HepG2 (cell line): ENCODE measurements around the gene GHRL. TPM values are rescaled to one million over a fixed set of nuclear protein-coding genes. Genes with fewer than 3 reads are reported as not detected.

Source experiments
- ATAC-seq: fragments of 200-7000 bp; cut with Tn5 transposase; 3 replicates; pipeline ENCODE4 v1.9.1; 2020; ENCODE audit warnings: mild to moderate bottlenecking, moderate library complexity
- BruUV-seq: library from RNA; stranded (reverse); fragments of 400-500 nt; replicated peaks from 2 replicates; lab custom pipeline; 2021; lab: Mats Ljungman, UMichigan
- CTCF ChIA-PET: fragments of 300-600 bp; formaldehyde crosslinking; extraction: SDS; loops from one replicate; lab custom pipeline; 2021; ENCODE audit warnings: low total read pairs, inconsistent platforms, low intra/inter-chr PET ratio; lab: Yijun Ruan, JAX
- POLR2A ChIA-PET: fragments of 350-600 bp; sonication (Branson Sonifier 250); formaldehyde crosslinking; loops from one replicate; lab custom pipeline; 2020; ENCODE audit warnings: antibody characterized with exemption, inconsistent platforms; lab: Yijun Ruan, JAX
- DNase-seq: peaks from one replicate; pipeline ENCODE4 v3.0.0-alpha.2; 2015; ENCODE audit warnings: low spot score
- FAIRE-seq: peaks from 3 replicates; lab custom pipeline; 2011; peaks lifted over from hg19 to GRCh38; lab: Jason Lieb, UNC
- H2AFZ ChIP-seq: one replicate; pipeline ENCODE4 v1.6.1; 2011; ENCODE audit warnings: low read length, inconsistent platforms
- H3K27ac ChIP-seq: fragments of 300-600 bp; 3 replicates; pipeline ENCODE4 v1.8.0; 2011; ENCODE audit warnings: mixed run types, mild to moderate bottlenecking, mixed read lengths, low read length, inconsistent platforms; ENCODE audit not compliant: insufficient read depth; ENCODE audit errors: extremely low read length
- H3K27me3 ChIP-seq, 2 experiments: fragments of 200-600 bp in 1 of 2; 2 replicates in 1 of 2; 3 replicates in 1 of 2; pipeline versions ENCODE4 v1.6.0 to v1.8.0; 2011; ENCODE audit warnings: low read length in 2 of 2, mild to moderate bottlenecking in 2 of 2, moderate library complexity in 2 of 2, inconsistent platforms in 1 of 2; ENCODE audit not compliant: insufficient read depth in 2 of 2, control insufficient read depth in 1 of 2
- H3K36me3 ChIP-seq, 2 experiments: fragments of 200-600 bp in 1 of 2; replicated peaks in 1 of 2; 2 replicates in 1 of 2; 3 replicates in 1 of 2; pipeline versions ENCODE4 v1.5.1 to v1.8.0; 2011; ENCODE audit warnings: low read length in 2 of 2, inconsistent platforms in 1 of 2; ENCODE audit not compliant: insufficient read depth in 2 of 2, control insufficient read depth in 1 of 2
- H3K4me1 ChIP-seq: 2 replicates; pipeline ENCODE4 v1.5.1; 2012; ENCODE audit warnings: low read length, inconsistent platforms; ENCODE audit not compliant: insufficient read depth
- H3K4me2 ChIP-seq: 2 replicates; pipeline ENCODE4 v1.6.0; 2011; ENCODE audit warnings: low read depth, low read length, inconsistent platforms
- H3K4me3 ChIP-seq, 3 experiments: fragments of 200-600 bp in 1 of 3; sonication (generic), shearing (Covaris generic) in 1 of 3; replicated peaks in 1 of 3; 2 replicates each; pipeline ENCODE4 v1.5.1; 2011 to 2016; ENCODE audit warnings: low read length in 3 of 3, inconsistent platforms in 2 of 3, low read depth in 2 of 3, mild to moderate bottlenecking in 2 of 3, control low read depth in 1 of 3, mixed read lengths in 1 of 3; ENCODE audit not compliant: insufficient read depth in 1 of 3
- H3K79me2 ChIP-seq: one replicate; pipeline ENCODE4 v1.6.1; 2011; ENCODE audit warnings: low read length, inconsistent platforms; ENCODE audit not compliant: insufficient read depth
- H3K9ac ChIP-seq: 2 replicates; pipeline ENCODE4 v1.6.0; 2011; ENCODE audit warnings: mild to moderate bottlenecking, low read depth, low read length, inconsistent platforms; ENCODE audit not compliant: insufficient read depth
- H3K9me3 ChIP-seq: 2 replicates; pipeline ENCODE4 v1.5.1; 2012; ENCODE audit warnings: mild to moderate bottlenecking, low read length
- H4K20me1 ChIP-seq: 2 replicates; pipeline ENCODE4 v1.6.0; 2011; ENCODE audit warnings: inconsistent platforms, mild to moderate bottlenecking, low read length, moderate library complexity; ENCODE audit not compliant: insufficient read depth
- ARID3A ChIP-seq: IDR thresholded peaks from 2 replicates; pipeline ENCODE4 v1.6.1; 2012; ENCODE audit warnings: low read depth, low read length, improper control_type of control experiment
- DNMT1 ChIP-seq: sonication (generic); formaldehyde crosslinking; IDR thresholded peaks from 2 replicates; pipeline ENCODE4 v1.5.1; 2020; ENCODE audit warnings: mild to moderate bottlenecking, missing genetic modification reagents
- HIC2 ChIP-seq: sonication (generic); formaldehyde crosslinking; IDR thresholded peaks from 2 replicates; pipeline ENCODE4 v1.9.0; 2022; ENCODE audit warnings: low read depth, missing genetic modification reagents
- RBM22 ChIP-seq: fragments of 200-400 bp; formaldehyde crosslinking; optimal IDR thresholded peaks from 2 replicates; pipeline ENCODE3; 2017; ENCODE audit warnings: mild to moderate bottlenecking, low read length, moderate library complexity
- SAFB2 ChIP-seq: sonication (generic); formaldehyde crosslinking; IDR thresholded peaks from 2 replicates; pipeline ENCODE4 v1.5.1; 2020; ENCODE audit warnings: missing genetic modification reagents, low read depth, mild to moderate bottlenecking, borderline replicate concordance
- ZNF577 ChIP-seq: sonication (generic); formaldehyde crosslinking; IDR thresholded peaks from 2 replicates; pipeline ENCODE4 v1.4.0; 2020; ENCODE audit warnings: mild to moderate bottlenecking, low read depth, missing genetic modification reagents, borderline replicate concordance
- WGBS: methylation state at CpG from one replicate; pipeline ENCODE4 v1.1.6; 2017; ENCODE audit warnings: low lambda C conversion rate; 5-methylcytosine and 5-hydroxymethylcytosine counted together
- in situ Hi-C: cut with HindIII; loops from 2 replicates; pipeline ENCODE4 v1.10.0; 2017; ENCODE audit warnings: low pct_unique_long_range_greater_than_20kb; ENCODE audit not compliant: extremely low pct_ligation_motif_present
- intact Hi-C: fragments of 100-400 bp; cut with micrococcal nuclease; formaldehyde crosslinking; loops from one replicate; pipeline ENCODE4 v1.10.0; 2022; ENCODE audit not compliant: unreplicated experiment
- polyA plus RNA-seq, 8 experiments: library from polyadenylated mRNA; depleted of rRNA in 3 of 8; stranded (reverse) in 7 of 8; unstranded in 1 of 8; fragments of >200 nt; fragmentation: Illumina TruSeq in 4 of 8; extraction: Trizol in 4 of 8; gene quantifications; 2 replicates each; pipeline versions ENCODE4 v1.2.1 to v1.2.3, GENCODE V29; 2011 to 2016; ENCODE audit warnings: low read depth in 4 of 8, missing spikeins in 1 of 8, mixed read lengths in 1 of 8; ENCODE audit not compliant: insufficient read depth in 1 of 8
- total RNA-seq, 5 experiments: library from RNA; depleted of rRNA; stranded (reverse); fragments of >200 nt; fragmentation: Illumina TruSeq; extraction: Trizol; gene quantifications; 2 replicates each; pipeline ENCODE4 v1.2.3, GENCODE V29; 2016; ENCODE audit warnings: low read depth in 1 of 5

The GHRL gene
- total and polyA plus RNA-seq, 2 of the 13 experiments (the other 11 are each of a cell fraction or from before 2014, with no cell fraction given): 0.09 TPM; not detected in 1

- Histone ChIP-seq H3K4me1 (no peaks in the 10 kb centered on the region), H4K20me1 (peaks cover 14% of the 10 kb centered on the region), H3K79me2 (peaks cover 16% of the 10 kb centered on the region)
- DNase-seq (no peak), ATAC-seq (no peak)
- CTCF ChIA-PET: no interaction called here
- intact Hi-C loops: no loop called here
- TF ChIP-seq DNMT1 (CRISPR knock-in tag): no peak
- peak; percentile 61 for TF ChIP-seq RBM22
- TF ChIP-seq HIC2 (CRISPR knock-in tag): no peak
- TF ChIP-seq SAFB2 (CRISPR knock-in tag): no peak
- no peak for TF ChIP-seq ZNF577 (CRISPR knock-in tag)
- no peak for TF ChIP-seq ARID3A
- TF ChIP-seq, all 625 proteins: peak for 1
- POLR2A ChIA-PET: interaction anchor here (0.7 to 1.8 kb wide), 2 partner anchors 11 to 30 kb away, joined by 3 read pairs; no protein-coding TSS in a partner anchor
- Histone ChIP-seq H3K9ac (no peak overlapping the region), H3K27me3 (no peaks in the 10 kb centered on the region), H3K4me3 (no peak overlapping the region), H3K9me3 (no peaks in the 10 kb centered on the region), H2AFZ (no peak overlapping the region), H3K27ac (no peak overlapping the region), H3K36me3 (peaks cover 46 to 82% of the 10 kb centered on the region in 2 experiments), H3K4me2 (no peak overlapping the region)
- in situ Hi-C loops: no loop called here
- FAIRE-seq: no peak
- WGBS: 96% methylated on average over 13 of the region's 13 CpGs
- BruUV-seq: TSS peak; percentile 19
Observed at GRCh38 chr3:10279384-10280176, 13.2 kb downstream of the GHRL start.
